Fibroblast of the aortic adventitia (primary cell): ENCODE data around the gene GFOD1. TPM values are rescaled to one million over a fixed set of nuclear protein-coding genes. Genes with fewer than 3 reads are reported as not detected.

ENCODE experiments used
- DNase-seq: peaks from one replicate; pipeline ENCODE4 v3.0.0-alpha.2; 2010; ENCODE audit warnings: low read depth
- H3K4me3 ChIP-seq: 2 replicates; pipeline ENCODE4 v1.5.1; 2011; ENCODE audit warnings: low read depth, mild to moderate bottlenecking, control low read depth, low read length, moderate library complexity
- CTCF ChIP-seq: IDR thresholded peaks from 2 replicates; pipeline ENCODE4 v1.5.1; 2011; ENCODE audit warnings: mild to moderate bottlenecking, low read length, control low read depth, inconsistent platforms; ENCODE audit not compliant: insufficient read depth
- total RNA-seq: library from RNA; depleted of rRNA; stranded (reverse); fragments of >200 nt; gene quantifications from 2 replicates; pipeline ENCODE4 v1.2.3, GENCODE V29; 2012; ENCODE audit warnings: low replicate concordance

GFOD1 gene
- total RNA-seq, 1 donor, result 2.6 TPM

GRCh38 chr6:13500915-13501314 lies 13.5 kb upstream of the GFOD1 start:
- no peak overlapping the region for H3K4me3 ChIP-seq
- TF ChIP-seq CTCF, result no peak
- no peak for DNase-seq

- no peak for TF ChIP-seq CTCF
- DNase-seq, result no peak
- no peak overlapping the region for H3K4me3 ChIP-seq
Observed at GRCh38 chr6:13500264-13500663, 12.9 kb upstream of the GFOD1 start.

GRCh38 chr6:13496513-13497190 lies 9.3 kb upstream of the GFOD1 start:
- no peak overlapping the region for H3K4me3 ChIP-seq
- no peak for TF ChIP-seq CTCF
- peak; percentile 41 for DNase-seq

GRCh38 chr6:13495818-13496217 lies 8.4 kb upstream of the GFOD1 start:
- H3K4me3 ChIP-seq, result no peak overlapping the region
- TF ChIP-seq CTCF, result no peak
- no peak for DNase-seq

- no peak for TF ChIP-seq CTCF
- DNase-seq, result no peak
- no peak overlapping the region for H3K4me3 ChIP-seq
Observed at GRCh38 chr6:13495112-13495776, 7.8 kb upstream of the GFOD1 start.

GRCh38 chr6:13494137-13494536 lies 6.7 kb upstream of the GFOD1 start:
- no peak overlapping the region for H3K4me3 ChIP-seq
- no peak for TF ChIP-seq CTCF
- no peak for DNase-seq
